Measurements from ENCODE around the gene MAPK6.

MAPK6 gene

DNA sequence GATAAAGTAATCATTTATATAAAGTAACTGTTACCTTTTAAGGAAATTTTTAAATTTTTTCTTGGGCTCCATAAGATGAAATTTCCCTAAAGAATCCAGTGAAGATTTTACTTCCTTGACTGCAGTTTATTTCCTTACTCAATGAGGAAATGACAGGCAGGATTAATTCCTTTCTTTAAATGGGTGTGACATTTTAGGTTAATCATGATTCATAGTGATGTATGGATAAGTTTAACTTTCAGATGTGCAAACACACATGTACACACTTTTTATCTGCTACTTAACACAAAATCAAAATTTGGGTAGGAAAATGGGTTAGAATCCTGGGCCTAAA, 36.3 kb upstream of the MAPK6 start:
- Histone ChIP-seq H3K4me1 (ENCODE audit: control insufficient read depth, insufficient read depth, low read length) (peaks cover 2% of the 10 kb centered on the region; the same call in 1 of the 2 replicates), H3K27ac (ENCODE audit: extremely low read depth, low read depth, low read length) (no peak overlapping the region), H3K36me3 (ENCODE audit: control insufficient read depth in 2 of 2, insufficient read depth in 1 of 2, low read length in 2 of 2) (no peaks in the 10 kb centered on the region), H3K4me3 (ENCODE audit: low read depth, low read length) (no peak overlapping the region), H3K9me3 (ENCODE audit: control insufficient read depth, insufficient read depth, low read depth, low read length) (no peaks in the 10 kb centered on the region)
- ChIA-PET CTCF (no interaction called here), POLR2A (no interaction called here)
- no peak for TF ChIP-seq ZNF37A (tag by site-specific recombination; IDR thresholded peaks at IDR 0.05)
- TF ChIP-seq ZNF404 (tag by site-specific recombination; IDR thresholded peaks at IDR 0.05): no peak
- TF ChIP-seq ZBTB20 (tag by site-specific recombination; IDR thresholded peaks at IDR 0.05): no peak
- TF ChIP-seq ZNF830 (tag by site-specific recombination; IDR thresholded peaks at IDR 0.05; ENCODE audit: low read depth): no peak
- TF ChIP-seq OVOL3 (tag by site-specific recombination; IDR thresholded peaks at IDR 0.05): no peak
- TF ChIP-seq ZNF19 (tag by site-specific recombination; IDR thresholded peaks at IDR 0.05; ENCODE audit: low read depth): no peak
- no peak for TF ChIP-seq GLI4 (tag by site-specific recombination; IDR thresholded peaks at IDR 0.05)
- TF ChIP-seq, protein P1, sequence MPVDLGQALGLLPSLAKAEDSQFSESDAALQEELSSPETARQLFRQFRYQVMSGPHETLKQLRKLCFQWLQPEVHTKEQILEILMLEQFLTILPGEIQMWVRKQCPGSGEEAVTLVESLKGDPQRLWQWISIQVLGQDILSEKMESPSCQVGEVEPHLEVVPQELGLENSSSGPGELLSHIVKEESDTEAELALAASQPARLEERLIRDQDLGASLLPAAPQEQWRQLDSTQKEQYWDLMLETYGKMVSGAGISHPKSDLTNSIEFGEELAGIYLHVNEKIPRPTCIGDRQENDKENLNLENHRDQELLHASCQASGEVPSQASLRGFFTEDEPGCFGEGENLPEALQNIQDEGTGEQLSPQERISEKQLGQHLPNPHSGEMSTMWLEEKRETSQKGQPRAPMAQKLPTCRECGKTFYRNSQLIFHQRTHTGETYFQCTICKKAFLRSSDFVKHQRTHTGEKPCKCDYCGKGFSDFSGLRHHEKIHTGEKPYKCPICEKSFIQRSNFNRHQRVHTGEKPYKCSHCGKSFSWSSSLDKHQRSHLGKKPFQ (tag by site-specific recombination; IDR thresholded peaks at IDR 0.05): no peak
- TF ChIP-seq, protein P2, sequence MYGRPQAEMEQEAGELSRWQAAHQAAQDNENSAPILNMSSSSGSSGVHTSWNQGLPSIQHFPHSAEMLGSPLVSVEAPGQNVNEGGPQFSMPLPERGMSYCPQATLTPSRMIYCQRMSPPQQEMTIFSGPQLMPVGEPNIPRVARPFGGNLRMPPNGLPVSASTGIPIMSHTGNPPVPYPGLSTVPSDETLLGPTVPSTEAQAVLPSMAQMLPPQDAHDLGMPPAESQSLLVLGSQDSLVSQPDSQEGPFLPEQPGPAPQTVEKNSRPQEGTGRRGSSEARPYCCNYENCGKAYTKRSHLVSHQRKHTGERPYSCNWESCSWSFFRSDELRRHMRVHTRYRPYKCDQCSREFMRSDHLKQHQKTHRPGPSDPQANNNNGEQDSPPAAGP (tag by site-specific recombination; IDR thresholded peaks at IDR 0.05): no peak
- no peak for TF ChIP-seq KLF9 (tag by site-specific recombination; IDR thresholded peaks at IDR 0.05; ENCODE audit: low read depth)
- TF ChIP-seq, protein P3, sequence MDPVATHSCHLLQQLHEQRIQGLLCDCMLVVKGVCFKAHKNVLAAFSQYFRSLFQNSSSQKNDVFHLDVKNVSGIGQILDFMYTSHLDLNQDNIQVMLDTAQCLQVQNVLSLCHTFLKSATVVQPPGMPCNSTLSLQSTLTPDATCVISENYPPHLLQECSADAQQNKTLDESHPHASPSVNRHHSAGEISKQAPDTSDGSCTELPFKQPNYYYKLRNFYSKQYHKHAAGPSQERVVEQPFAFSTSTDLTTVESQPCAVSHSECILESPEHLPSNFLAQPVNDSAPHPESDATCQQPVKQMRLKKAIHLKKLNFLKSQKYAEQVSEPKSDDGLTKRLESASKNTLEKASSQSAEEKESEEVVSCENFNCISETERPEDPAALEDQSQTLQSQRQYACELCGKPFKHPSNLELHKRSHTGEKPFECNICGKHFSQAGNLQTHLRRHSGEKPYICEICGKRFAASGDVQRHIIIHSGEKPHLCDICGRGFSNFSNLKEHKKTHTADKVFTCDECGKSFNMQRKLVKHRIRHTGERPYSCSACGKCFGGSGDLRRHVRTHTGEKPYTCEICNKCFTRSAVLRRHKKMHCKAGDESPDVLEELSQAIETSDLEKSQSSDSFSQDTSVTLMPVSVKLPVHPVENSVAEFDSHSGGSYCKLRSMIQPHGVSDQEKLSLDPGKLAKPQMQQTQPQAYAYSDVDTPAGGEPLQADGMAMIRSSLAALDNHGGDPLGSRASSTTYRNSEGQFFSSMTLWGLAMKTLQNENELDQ (tag by site-specific recombination; IDR thresholded peaks at IDR 0.05; ENCODE audit: low read depth): no peak
- no peak for TF ChIP-seq ZFP37 (tag by site-specific recombination; IDR thresholded peaks at IDR 0.05)
- no peak for TF ChIP-seq ZNF580 (tag by site-specific recombination; IDR thresholded peaks at IDR 0.05)
- TF ChIP-seq ZNF10 (tag by site-specific recombination; IDR thresholded peaks at IDR 0.05): no peak

DNA sequence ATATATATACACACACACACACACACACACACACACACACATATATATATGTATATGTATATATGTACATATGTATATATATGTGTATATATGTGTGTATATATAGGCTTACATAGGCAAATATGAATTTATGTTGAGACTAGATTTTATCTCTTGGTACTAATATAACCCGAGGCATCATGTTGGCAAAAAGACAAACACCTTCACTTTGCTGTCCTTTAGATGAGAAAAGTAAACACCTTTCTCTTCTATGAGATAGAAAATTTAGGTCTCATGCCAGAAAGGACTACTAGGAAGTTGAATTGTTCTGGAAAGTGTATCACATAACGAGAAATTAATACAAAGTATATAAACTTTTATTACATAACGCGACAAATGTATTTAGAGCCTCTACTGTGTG, 27.9 kb upstream of the MAPK6 start:
- no peaks in the 10 kb centered on the region for H3K36me3 ChIP-seq (ENCODE audit: control insufficient read depth in 2 of 2, insufficient read depth in 1 of 2, low read length in 2 of 2)
- H3K9me3 ChIP-seq (ENCODE audit: control insufficient read depth, insufficient read depth, low read depth, low read length): no peaks in the 10 kb centered on the region
- H3K4me3 ChIP-seq (ENCODE audit: low read depth, low read length): no peak overlapping the region
- H3K27ac ChIP-seq (ENCODE audit: extremely low read depth, low read depth, low read length): no peak overlapping the region
- POLR2A ChIA-PET: no interaction called here
- TF ChIP-seq, protein P4, sequence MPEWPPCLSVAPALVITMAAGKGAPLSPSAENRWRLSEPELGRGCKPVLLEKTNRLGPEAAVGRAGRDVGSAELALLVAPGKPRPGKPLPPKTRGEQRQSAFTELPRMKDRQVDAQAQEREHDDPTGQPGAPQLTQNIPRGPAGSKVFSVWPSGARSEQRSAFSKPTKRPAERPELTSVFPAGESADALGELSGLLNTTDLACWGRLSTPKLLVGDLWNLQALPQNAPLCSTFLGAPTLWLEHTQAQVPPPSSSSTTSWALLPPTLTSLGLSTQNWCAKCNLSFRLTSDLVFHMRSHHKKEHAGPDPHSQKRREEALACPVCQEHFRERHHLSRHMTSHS (tag by site-specific recombination; IDR thresholded peaks at IDR 0.05): no peak
- TF ChIP-seq ZNF701 (tag by site-specific recombination; IDR thresholded peaks at IDR 0.05) (no peak), ZNF266 (tag by site-specific recombination; IDR thresholded peaks at IDR 0.05; ENCODE audit: low read depth) (no peak), ZNF19 (tag by site-specific recombination; IDR thresholded peaks at IDR 0.05; ENCODE audit: low read depth) (no peak), ZFP69B (tag by site-specific recombination; IDR thresholded peaks at IDR 0.05) (no peak)
- CTCF ChIA-PET: no interaction called here
- no peaks in the 10 kb centered on the region for H3K4me1 ChIP-seq (ENCODE audit: control insufficient read depth, insufficient read depth, low read length)
